Mesendoderm (in vitro differentiated cells): ENCODE data around the gene ARFGAP1.
A peak's percentile ranks its signal among the peaks of the same experiment; 100 is the strongest.

ENCODE experiments used
- DNase-seq: peaks from one replicate; pipeline ENCODE4 v3.0.0; 2013
- H2AK5ac ChIP-seq: 2 replicates; pipeline ENCODE4 v1.6.1; 2013; ENCODE audit warnings: low read length, inconsistent platforms
- H2BK120ac ChIP-seq: 2 replicates; pipeline ENCODE4 v1.6.1; 2013; ENCODE audit warnings: low read depth, mild to moderate bottlenecking, low read length, moderate library complexity, mixed read lengths
- H2BK15ac ChIP-seq: replicated peaks from 2 replicates; pipeline ENCODE4 v1.6.1; 2013; ENCODE audit warnings: low read depth, mild to moderate bottlenecking, moderate library complexity
- H2BK5ac ChIP-seq: 2 replicates; pipeline ENCODE4 v1.6.1; 2013; ENCODE audit warnings: low read length, inconsistent platforms
- H3K18ac ChIP-seq: 2 replicates; pipeline ENCODE4 v1.6.1; 2013; ENCODE audit warnings: mild to moderate bottlenecking, low read length, mixed read lengths
- H3K23ac ChIP-seq: one replicate; pipeline ENCODE4 v1.6.1; 2013; ENCODE audit warnings: low read length
- H3K27ac ChIP-seq: 2 replicates; pipeline ENCODE4 v1.5.1; 2013; ENCODE audit warnings: low read depth, mild to moderate bottlenecking, inconsistent platforms, low read length, moderate library complexity
- H3K27me3 ChIP-seq: 2 replicates; pipeline ENCODE4 v1.6.1; 2013; ENCODE audit warnings: low read length, control low read depth, mild to moderate bottlenecking, inconsistent platforms; ENCODE audit not compliant: insufficient read depth, poor library complexity
- H3K36me3 ChIP-seq: 2 replicates; pipeline ENCODE4 v1.6.1; 2013; ENCODE audit warnings: low read length, inconsistent platforms; ENCODE audit not compliant: control insufficient read depth, insufficient read depth
- H3K4ac ChIP-seq: one replicate; pipeline ENCODE4 v1.6.1; 2013; ENCODE audit warnings: low read depth, mild to moderate bottlenecking, low read length, moderate library complexity
- H3K4me1 ChIP-seq: 2 replicates; pipeline ENCODE4 v1.6.1; 2013; ENCODE audit warnings: low read depth, low read length, inconsistent platforms; ENCODE audit not compliant: control insufficient read depth
- H3K4me2 ChIP-seq: 2 replicates; pipeline ENCODE4 v1.6.1; 2013; ENCODE audit warnings: low read length
- H3K4me3 ChIP-seq: 2 replicates; pipeline ENCODE4 v1.5.1; 2013; ENCODE audit warnings: mild to moderate bottlenecking, low read length
- H3K56ac ChIP-seq: one replicate; pipeline ENCODE4 v1.6.1; 2013; ENCODE audit warnings: low read length
- H3K79me1 ChIP-seq: 2 replicates; pipeline ENCODE4 v1.6.1; 2013; ENCODE audit warnings: low read length, inconsistent platforms
- H3K79me2 ChIP-seq: 2 replicates; pipeline ENCODE4 v1.6.1; 2013; ENCODE audit warnings: mild to moderate bottlenecking, low read length; ENCODE audit not compliant: control insufficient read depth, insufficient read depth
- H3K9ac ChIP-seq: 2 replicates; pipeline ENCODE4 v1.6.1; 2013; ENCODE audit warnings: low read length, inconsistent platforms
- H4K5ac ChIP-seq: one replicate; pipeline ENCODE4 v1.6.1; 2013; ENCODE audit warnings: low read length
- H4K8ac ChIP-seq: one replicate; pipeline ENCODE4 v1.6.1; 2013; ENCODE audit warnings: low read depth, mild to moderate bottlenecking, control low read depth, low read length, moderate library complexity
- WGBS: extraction: QIAGEN DNeasy Blood & Tissue Kit; methylation state at CpG from one replicate; pipeline ENCODE4 v1.1.7; 2013; ENCODE audit warnings: low lambda C conversion rate, missing lambda C conversion rate; ENCODE audit not compliant: insufficient coverage; ENCODE audit errors: extremely low coverage; 5-methylcytosine and 5-hydroxymethylcytosine counted together

ARFGAP1 gene

GRCh38 chr20:63274381-63275228, 2.0 kb downstream of the ARFGAP1 start:
- Histone ChIP-seq H2BK15ac (no peak overlapping the region), H3K4me1 (peaks cover 2% of the 10 kb centered on the region), H2BK120ac (no peak overlapping the region), H3K23ac (no peak overlapping the region), H4K5ac (no peak overlapping the region), H3K27ac (no peak overlapping the region), H4K8ac (no peak overlapping the region), H3K4me2 (no peak overlapping the region), H3K4ac (no peak overlapping the region), H3K27me3 (no peaks in the 10 kb centered on the region), H2BK5ac (no peak overlapping the region), H2AK5ac (no peak overlapping the region), H3K36me3 (peaks cover 7% of the 10 kb centered on the region), H3K79me1 (peaks cover 16% of the 10 kb centered on the region), H3K79me2 (peaks cover 34% of the 10 kb centered on the region), H3K4me3 (no peak overlapping the region), H3K9ac (no peak overlapping the region), H3K18ac (no peak overlapping the region), H3K56ac (peak overlapping the region; percentile 56)
- no CpG with 5 or more reads among the region's 17 CpGs for WGBS
- no peak for DNase-seq

- no peak overlapping the region for H2AK5ac ChIP-seq
- peaks cover 7% of the 10 kb centered on the region for H3K36me3 ChIP-seq
- H2BK120ac ChIP-seq: no peak overlapping the region
- no peak overlapping the region for H3K4me3 ChIP-seq
- WGBS: no CpG with 5 or more reads among the region's 18 CpGs
- no peak overlapping the region for H3K4ac ChIP-seq
- H3K9ac ChIP-seq: no peak overlapping the region
- no peak overlapping the region for H3K4me2 ChIP-seq
- no peak overlapping the region for H3K18ac ChIP-seq
- H3K56ac ChIP-seq: no peak overlapping the region
- peaks cover 16% of the 10 kb centered on the region for H3K79me1 ChIP-seq
- H3K27ac ChIP-seq: no peak overlapping the region
- no peak overlapping the region for H4K5ac ChIP-seq
- H3K79me2 ChIP-seq: peaks cover 34% of the 10 kb centered on the region
- no peak overlapping the region for H3K23ac ChIP-seq
- DNase-seq: no peak
- H3K4me1 ChIP-seq: peaks cover 2% of the 10 kb centered on the region
- no peaks in the 10 kb centered on the region for H3K27me3 ChIP-seq
- H4K8ac ChIP-seq: no peak overlapping the region
- H2BK5ac ChIP-seq: no peak overlapping the region
- H2BK15ac ChIP-seq: no peak overlapping the region
Measured at GRCh38 chr20:63275825-63276224, 3.2 kb downstream of the ARFGAP1 start.

- no peak overlapping the region for H2BK120ac ChIP-seq
- no peak overlapping the region for H3K56ac ChIP-seq
- peaks cover 2% of the 10 kb centered on the region for H3K4me1 ChIP-seq
- H2BK5ac ChIP-seq: no peak overlapping the region
- H3K4ac ChIP-seq: no peak overlapping the region
- no peak overlapping the region for H4K8ac ChIP-seq
- no CpG with 5 or more reads among the region's 20 CpGs for WGBS
- H2AK5ac ChIP-seq: no peak overlapping the region
- no peak overlapping the region for H3K18ac ChIP-seq
- no peak overlapping the region for H3K4me3 ChIP-seq
- no peak overlapping the region for H3K4me2 ChIP-seq
- DNase-seq: no peak
- H3K27me3 ChIP-seq: no peaks in the 10 kb centered on the region
- H3K23ac ChIP-seq: no peak overlapping the region
- H3K79me1 ChIP-seq: peaks cover 16% of the 10 kb centered on the region
- no peak overlapping the region for H2BK15ac ChIP-seq
- H3K9ac ChIP-seq: no peak overlapping the region
- H3K27ac ChIP-seq: no peak overlapping the region
- H3K36me3 ChIP-seq: peaks cover 7% of the 10 kb centered on the region
- H4K5ac ChIP-seq: no peak overlapping the region
- H3K79me2 ChIP-seq: peaks cover 34% of the 10 kb centered on the region
Measured at GRCh38 chr20:63276956-63277355, 4.3 kb downstream of the ARFGAP1 start.

- H3K4me2 ChIP-seq: no peak overlapping the region
- no peak overlapping the region for H3K23ac ChIP-seq
- H3K79me2 ChIP-seq: peaks cover 34% of the 10 kb centered on the region
- no peak overlapping the region for H3K56ac ChIP-seq
- H3K9ac ChIP-seq: no peak overlapping the region
- DNase-seq: no peak
- H4K5ac ChIP-seq: no peak overlapping the region
- peaks cover 16% of the 10 kb centered on the region for H3K79me1 ChIP-seq
- H2BK120ac ChIP-seq: no peak overlapping the region
- H3K4me3 ChIP-seq: no peak overlapping the region
- H3K27me3 ChIP-seq: no peaks in the 10 kb centered on the region
- H2BK15ac ChIP-seq: no peak overlapping the region
- no peak overlapping the region for H3K27ac ChIP-seq
- no CpG with 5 or more reads among the region's 30 CpGs for WGBS
- no peak overlapping the region for H2BK5ac ChIP-seq
- H3K36me3 ChIP-seq: peaks cover 7% of the 10 kb centered on the region
- peaks cover 2% of the 10 kb centered on the region for H3K4me1 ChIP-seq
- H2AK5ac ChIP-seq: no peak overlapping the region
- no peak overlapping the region for H4K8ac ChIP-seq
- no peak overlapping the region for H3K4ac ChIP-seq
- H3K18ac ChIP-seq: no peak overlapping the region
Measured at GRCh38 chr20:63277466-63278272, 5.1 kb downstream of the ARFGAP1 start.

GRCh38 chr20:63278661-63279060, 6.0 kb downstream of the ARFGAP1 start:
- no peak overlapping the region for H3K4ac ChIP-seq
- H3K18ac ChIP-seq: no peak overlapping the region
- no peak overlapping the region for H3K4me3 ChIP-seq
- no peak overlapping the region for H3K4me2 ChIP-seq
- no CpG with 5 or more reads among the region's 17 CpGs for WGBS
- H3K27ac ChIP-seq: no peak overlapping the region
- DNase-seq: no peak
- peaks cover 14% of the 10 kb centered on the region for H3K79me1 ChIP-seq
- no peak overlapping the region for H2BK120ac ChIP-seq
- H3K36me3 ChIP-seq: peaks cover 9% of the 10 kb centered on the region
- no peak overlapping the region for H2AK5ac ChIP-seq
- no peak overlapping the region for H3K9ac ChIP-seq
- no peak overlapping the region for H3K56ac ChIP-seq
- no peaks in the 10 kb centered on the region for H3K27me3 ChIP-seq
- peaks cover under 1% of the 10 kb centered on the region for H3K4me1 ChIP-seq
- H4K8ac ChIP-seq: no peak overlapping the region
- no peak overlapping the region for H2BK15ac ChIP-seq
- no peak overlapping the region for H3K23ac ChIP-seq
- H4K5ac ChIP-seq: no peak overlapping the region
- no peak overlapping the region for H2BK5ac ChIP-seq
- H3K79me2 ChIP-seq: peaks cover 25% of the 10 kb centered on the region
